AG04450 (cell line): ENCODE data around the gene SRRD. TPM values are rescaled to one million over a fixed set of nuclear protein-coding genes. Genes with fewer than 3 reads are reported as not detected.

Source experiments
- CTCF ChIA-PET: fragments of 300-600, 350-600 bp; formaldehyde crosslinking; extraction: SDS; loops from one replicate; lab custom pipeline; 2022; ENCODE audit warnings: antibody characterized with exemption, inconsistent platforms; lab: Charles Lee
- POLR2A ChIA-PET: fragments of 350-600 bp; formaldehyde crosslinking; extraction: SDS; loops from one replicate; lab custom pipeline; 2021; ENCODE audit warnings: antibody characterized with exemption, inconsistent platforms; lab: Yijun Ruan, JAX
- DNase-seq: peaks from one replicate; pipeline ENCODE4 v3.0.0-alpha.2; 2011; ENCODE audit warnings: low read depth, low spot score
- H3K27ac ChIP-seq: one replicate; pipeline ENCODE4 v1.5.1; 2012; ENCODE audit warnings: low read depth, low read length, control low read depth
- H3K27me3 ChIP-seq: one replicate; pipeline ENCODE4 v1.6.0; 2012; ENCODE audit warnings: low read length; ENCODE audit not compliant: control insufficient read depth, insufficient read depth
- H3K4me3 ChIP-seq: 2 replicates; pipeline ENCODE4 v1.5.1; 2011; ENCODE audit warnings: mild to moderate bottlenecking, low read depth, low read length, control low read depth
- H3K9me3 ChIP-seq: 2 replicates; pipeline ENCODE4 v1.5.1; 2012; ENCODE audit warnings: low read length; ENCODE audit not compliant: control insufficient read depth, insufficient read depth
- CTCF ChIP-seq: IDR thresholded peaks from 2 replicates; pipeline ENCODE4 v1.5.1; 2011; ENCODE audit warnings: low read depth, low read length, control low read depth, inconsistent platforms
- polyA plus RNA-seq: library from polyadenylated mRNA; depleted of rRNA; stranded (reverse); fragments of >200 nt; gene quantifications from 2 replicates; pipeline ENCODE4 v1.2.3, GENCODE V29; 2011

The SRRD gene
- polyA plus RNA-seq, 1 experiment: 38.5 TPM

DNA sequence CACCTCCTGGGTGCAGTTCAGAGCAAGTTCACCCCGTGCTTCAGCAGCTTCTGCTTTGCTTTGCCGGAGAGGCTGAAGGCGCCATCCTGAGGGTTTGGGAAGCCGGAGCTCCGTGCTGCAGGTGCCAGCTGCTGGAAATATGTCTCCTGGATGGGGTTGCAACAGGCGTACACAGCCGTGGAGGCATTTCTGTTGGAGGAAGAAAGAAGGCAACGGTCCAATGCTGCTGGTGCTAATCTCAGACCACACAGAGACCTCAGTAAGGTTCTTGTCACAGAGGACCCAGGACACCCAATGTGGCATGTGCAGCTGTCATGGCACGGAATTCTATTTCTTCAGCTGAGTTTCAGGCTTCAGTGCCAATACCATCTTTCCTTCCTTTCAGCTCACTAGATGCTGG is 30.5 kb upstream of the SRRD start:
- POLR2A ChIA-PET: no interaction called here
- CTCF ChIA-PET: interaction anchor here (0.6 to 1.6 kb wide), 3 partner anchors 8 to 89 kb away, joined by 3 to 8 read pairs (median 5); no protein-coding TSS in a partner anchor
- no peak for TF ChIP-seq CTCF

GRCh38 chr22:26453812-26454500 is 29.7 kb upstream of the SRRD start:
- DNase-seq: no peak
- ChIA-PET POLR2A (no interaction called here), CTCF (no interaction called here)
- Histone ChIP-seq H3K4me3 (no peak overlapping the region), H3K27me3 (no peaks in the 10 kb centered on the region), H3K9me3 (no peaks in the 10 kb centered on the region), H3K27ac (no peak overlapping the region)
- TF ChIP-seq CTCF: no peak

More for the DNA sequence above, 30.5 kb upstream of the SRRD start:
- H3K9me3 ChIP-seq: no peaks in the 10 kb centered on the region
- no peaks in the 10 kb centered on the region for H3K27me3 ChIP-seq
- DNase-seq: no peak
- no peak overlapping the region for H3K27ac ChIP-seq
- H3K4me3 ChIP-seq: no peak overlapping the region

GRCh38 chr22:26457661-26458272 is 25.9 kb upstream of the SRRD start:
- Histone ChIP-seq H3K4me3 (no peak overlapping the region), H3K27ac (no peak overlapping the region), H3K9me3 (no peaks in the 10 kb centered on the region), H3K27me3 (no peaks in the 10 kb centered on the region)
- CTCF ChIA-PET: interaction anchor here (0.7 kb wide), 1 partner anchor 135 kb away, joined by 6 read pairs; no protein-coding TSS in a partner anchor
- no peak for TF ChIP-seq CTCF
- DNase-seq: no peak
- POLR2A ChIA-PET: no interaction called here

- Histone ChIP-seq H3K27me3 (no peaks in the 10 kb centered on the region), H3K4me3 (no peak overlapping the region), H3K27ac (no peak overlapping the region), H3K9me3 (no peaks in the 10 kb centered on the region)
- ChIA-PET CTCF (interaction anchor here (0.6 to 6.3 kb wide), 27 partner anchors 7 to 206 kb away, joined by 3 to 258 read pairs (median 6); no protein-coding TSS in a partner anchor), POLR2A (no interaction called here)
- DNase-seq: no peak
- no peak for TF ChIP-seq CTCF
Observed at GRCh38 chr22:26460202-26460601, 23.5 kb upstream of the SRRD start.
